ENCODE results near the gene STRA6. TPM values are rescaled to one million over a fixed set of nuclear protein-coding genes. Genes with fewer than 3 reads are reported as not detected.

STRA6 gene
- total RNA-seq, 1 donor from 2014 or later, result 4.9 TPM

- no peak for TF ChIP-seq CTCF (IDR thresholded peaks at IDR 0.05)
- Mint-ChIP-seq H3K9me3 (ENCODE audit: low read depth) (no peaks in the 10 kb centered on the region), H3K27ac (ENCODE audit: unreplicated experiment) (no peak overlapping the region), H3K27me3 (ENCODE audit: low read depth) (peaks cover 4% of the 10 kb centered on the region), H3K36me3 (ENCODE audit: low read depth) (no peaks in the 10 kb centered on the region), H3K4me1 (ENCODE audit: low read depth) (peaks cover 15% of the 10 kb centered on the region), H3K4me3 (ENCODE audit: unreplicated experiment) (no peak overlapping the region)
- DNase-seq (ENCODE audit: low spot score), result no peak
These were observed 30.8 kb upstream of the STRA6 start for GRCh38 chr15:74233373-74233772.

GRCh38 chr15:74231475-74231874, 28.9 kb upstream of the STRA6 start:
- Mint-ChIP-seq H3K9me3 (ENCODE audit: low read depth) (no peaks in the 10 kb centered on the region), H3K36me3 (ENCODE audit: low read depth) (no peaks in the 10 kb centered on the region), H3K4me1 (ENCODE audit: low read depth) (peaks cover 19% of the 10 kb centered on the region), H3K4me3 (ENCODE audit: unreplicated experiment) (no peak overlapping the region), H3K27me3 (ENCODE audit: low read depth) (peaks cover 4% of the 10 kb centered on the region), H3K27ac (ENCODE audit: unreplicated experiment) (no peak overlapping the region)
- no peak for TF ChIP-seq CTCF (IDR thresholded peaks at IDR 0.05)
- DNase-seq (ENCODE audit: low spot score), result no peak

- Mint-ChIP-seq H3K4me1 (ENCODE audit: low read depth) (peaks cover 22% of the 10 kb centered on the region), H3K27me3 (ENCODE audit: low read depth) (peaks cover 4% of the 10 kb centered on the region), H3K27ac (ENCODE audit: unreplicated experiment) (no peak overlapping the region), H3K36me3 (ENCODE audit: low read depth) (no peaks in the 10 kb centered on the region), H3K9me3 (ENCODE audit: low read depth) (no peaks in the 10 kb centered on the region), H3K4me3 (ENCODE audit: unreplicated experiment) (no peak overlapping the region)
- TF ChIP-seq CTCF (IDR thresholded peaks at IDR 0.05), result no peak
- DNase-seq (ENCODE audit: low spot score), result no peak
These were observed 27.1 kb upstream of the STRA6 start for GRCh38 chr15:74229686-74230085.

GRCh38 chr15:74228723-74229081, 26.1 kb upstream of the STRA6 start:
- Mint-ChIP-seq H3K27me3 (ENCODE audit: low read depth) (peaks cover 4% of the 10 kb centered on the region), H3K36me3 (ENCODE audit: low read depth) (no peaks in the 10 kb centered on the region), H3K27ac (ENCODE audit: unreplicated experiment) (no peak overlapping the region), H3K9me3 (ENCODE audit: low read depth) (no peaks in the 10 kb centered on the region), H3K4me3 (ENCODE audit: unreplicated experiment) (no peak overlapping the region), H3K4me1 (ENCODE audit: low read depth) (peaks cover 20% of the 10 kb centered on the region)
- DNase-seq (ENCODE audit: low spot score), result no peak
- TF ChIP-seq CTCF (IDR thresholded peaks at IDR 0.05), result no peak

- TF ChIP-seq CTCF (IDR thresholded peaks at IDR 0.05), result no peak
- H3K4me1 Mint-ChIP-seq (ENCODE audit: low read depth), result peaks cover 23% of the 10 kb centered on the region
- H3K4me3 Mint-ChIP-seq (ENCODE audit: unreplicated experiment), result no peak overlapping the region
- H3K27me3 Mint-ChIP-seq (ENCODE audit: low read depth), result peaks cover 3% of the 10 kb centered on the region
- H3K27ac Mint-ChIP-seq (ENCODE audit: unreplicated experiment), result no peak overlapping the region
- no peaks in the 10 kb centered on the region for H3K36me3 Mint-ChIP-seq (ENCODE audit: low read depth)
- DNase-seq (ENCODE audit: low spot score), result no peak
- no peaks in the 10 kb centered on the region for H3K9me3 Mint-ChIP-seq (ENCODE audit: low read depth)
These were observed 25.6 kb upstream of the STRA6 start for GRCh38 chr15:74227968-74228722.

Measured in chondrocyte (in vitro differentiated cells).